Cerebellar nuclear complex (tissue), 1 donor: ENCODE data around the gene CNTNAP2.
A peak's percentile ranks its signal among the peaks of the same experiment; 100 is the strongest.

Experiments used
- DNase-seq, 2 experiments: peaks; one replicate each; lab custom pipeline; 2025; lab: John Stamatoyannopoulos, UW

The CNTNAP2 gene

GRCh38 chr7:146575903-146576302 lies 459.3 kb downstream of the CNTNAP2 start:
- no peak for DNase-seq

GRCh38 chr7:146591976-146592375 lies 475.4 kb downstream of the CNTNAP2 start:
- peak; percentile 91 to 97 for DNase-seq

GRCh38 chr7:146606628-146607027 lies 490.0 kb downstream of the CNTNAP2 start:
- DNase-seq: no peak

GRCh38 chr7:146619641-146620040 lies 503.0 kb downstream of the CNTNAP2 start:
- no peak for DNase-seq

- DNase-seq: no peak
Measured at GRCh38 chr7:146626912-146627311, 510.3 kb downstream of the CNTNAP2 start.

GRCh38 chr7:146635205-146636032 lies 518.8 kb downstream of the CNTNAP2 start:
- DNase-seq: no peak

- DNase-seq: no peak
Measured at GRCh38 chr7:146636033-146636356, 519.4 kb downstream of the CNTNAP2 start.

- no peak for DNase-seq
Measured at GRCh38 chr7:146636581-146636980, 520.0 kb downstream of the CNTNAP2 start.

- DNase-seq: no peak
Measured at GRCh38 chr7:146639291-146639690, 522.7 kb downstream of the CNTNAP2 start.

GRCh38 chr7:146641491-146641890 lies 524.9 kb downstream of the CNTNAP2 start:
- DNase-seq: no peak

- DNase-seq: no peak
Measured at GRCh38 chr7:146645383-146645976, 528.9 kb downstream of the CNTNAP2 start.

GRCh38 chr7:146647445-146647844 lies 530.8 kb downstream of the CNTNAP2 start:
- DNase-seq: no peak

- DNase-seq: no peak
Measured at GRCh38 chr7:146652176-146652575, 535.6 kb downstream of the CNTNAP2 start.

- DNase-seq: peak in 1 of 2 experiments; percentile 14
Measured at GRCh38 chr7:146654048-146654447, 537.4 kb downstream of the CNTNAP2 start.

GRCh38 chr7:146655928-146656797 lies 539.6 kb downstream of the CNTNAP2 start:
- no peak for DNase-seq

GRCh38 chr7:146656988-146657387 lies 540.4 kb downstream of the CNTNAP2 start:
- DNase-seq: no peak

GRCh38 chr7:146658604-146659003 lies 542.0 kb downstream of the CNTNAP2 start:
- no peak for DNase-seq

GRCh38 chr7:146659732-146660131 lies 543.1 kb downstream of the CNTNAP2 start:
- no peak for DNase-seq

- DNase-seq: no peak
Measured at GRCh38 chr7:146660839-146661238, 544.2 kb downstream of the CNTNAP2 start.

- no peak for DNase-seq
Measured at GRCh38 chr7:146661435-146661834, 544.8 kb downstream of the CNTNAP2 start.

- no peak for DNase-seq
Measured at GRCh38 chr7:146661929-146662328, 545.3 kb downstream of the CNTNAP2 start.

- DNase-seq: no peak
Measured at GRCh38 chr7:146665023-146665422, 548.4 kb downstream of the CNTNAP2 start.

GRCh38 chr7:146670532-146670931 lies 553.9 kb downstream of the CNTNAP2 start:
- no peak for DNase-seq
